Kidney (tissue), 14 donors: Measurements from ENCODE around the gene FAM117B. TPM values are rescaled to one million over a fixed set of nuclear protein-coding genes. Genes with fewer than 3 reads are reported as not detected.
"Not testable (repeated sequence)": the region's sequence is repeated elsewhere in the genome, so short reads cannot be mapped to it uniquely, and the experiment has no call there.

ENCODE experiments used
- DNase-seq, 5 donors: peaks; one replicate each; pipeline ENCODE4 v3.0.0-alpha.2; 2013 to 2020
- FAIRE-seq: peaks from 2 replicates; lab custom pipeline; 2012; peaks lifted over from hg19 to GRCh38; lab: Jason Lieb, UNC
- H3K27ac ChIP-seq, 2 donors: one replicate each; pipeline ENCODE4 v1.7.0; 2013; ENCODE audit warnings: low read depth in 2 of 2, low read length in 2 of 2, inconsistent platforms in 1 of 2
- H3K27me3 ChIP-seq: one replicate; pipeline ENCODE4 v1.7.1; 2013; ENCODE audit warnings: low read length, inconsistent platforms; ENCODE audit not compliant: control insufficient read depth, insufficient read depth
- H3K36me3 ChIP-seq, 3 donors: one replicate each; pipeline versions ENCODE4 v1.7.0 to v1.7.1; 2013; ENCODE audit warnings: low read length in 3 of 3, control low read depth in 1 of 3, inconsistent platforms in 1 of 3; ENCODE audit not compliant: insufficient read depth in 3 of 3, control insufficient read depth in 2 of 3
- H3K4me1 ChIP-seq, 3 donors: one replicate each; pipeline versions ENCODE4 v1.7.0 to v1.7.1; 2013; ENCODE audit warnings: low read length in 3 of 3, inconsistent platforms in 1 of 3, low read depth in 1 of 3; ENCODE audit not compliant: control insufficient read depth in 2 of 3, insufficient read depth in 2 of 3
- H3K4me3 ChIP-seq, 3 donors: one replicate each; pipeline versions ENCODE4 v1.7.0 to v1.8.1; 2013; ENCODE audit warnings: low read length in 3 of 3, control low read depth in 1 of 3, inconsistent platforms in 1 of 3
- H3K9ac ChIP-seq, 3 donors: one replicate each; pipeline versions ENCODE4 v1.7.0 to v1.7.1; 2013; ENCODE audit warnings: low read length in 3 of 3, control low read depth in 1 of 3, inconsistent platforms in 1 of 3
- H3K9me3 ChIP-seq, 3 donors: one replicate each; pipeline versions ENCODE4 v1.7.0 to v1.7.1; 2013; ENCODE audit warnings: low read length in 3 of 3, control low read depth in 1 of 3, inconsistent platforms in 1 of 3; ENCODE audit not compliant: control insufficient read depth in 2 of 3, insufficient read depth in 1 of 3
- CTCF ChIP-seq: IDR thresholded peaks from 3 replicates; pipeline ENCODE4 v1.5.1; 2012; ENCODE audit warnings: mild to moderate bottlenecking, moderate library complexity, borderline replicate concordance; ENCODE audit not compliant: insufficient read depth; ENCODE audit errors: extremely low read depth
- intact Hi-C: fragments of 100-400 bp; cut with DNase I; formaldehyde crosslinking; loops from one replicate; pipeline ENCODE4 v1.11.1; 2022
- polyA plus RNA-seq: library from polyadenylated mRNA; stranded (reverse); fragments of 350-450 nt; fragmentation: Illumina TruSeq; extraction: RNeasy Lipid Tissue Mini Kit (QIAGEN cat#74804); gene quantifications from one replicate; pipeline ENCODE4 v1.2.3, GENCODE V29; 2014; ENCODE audit warnings: low read depth, low replicate concordance; ENCODE audit not compliant: insufficient read depth
- total RNA-seq: library from RNA; stranded (reverse); fragmentation: NEBNext Ultra II Directional; extraction: Animal tissue kit (Norgen Biotek cat#: 25700); gene quantifications from one replicate; pipeline ENCODE4 v1.2.1, GENCODE V29; 2021
- donor health status: control.
- donor health status: control.
- donor health status: control.
- donor health status: control.
- donor health status: control.
- donor health status: DM: yes; HTN: yes; CAD: no.
- donor health status: Normal renal cell carcinoma (clear cell type).

Gene FAM117B
- total and polyA plus RNA-seq, 2 donors from 2014 or later: 4.1 to 14.8 TPM

GRCh38 chr2:202782940-202783558 lies 148.3 kb downstream of the FAM117B start:
- intact Hi-C loops: no loop called here
- DNase-seq (no peak), FAIRE-seq (no peak)
- Histone ChIP-seq H3K4me3 (no peak overlapping the region), H3K9me3 (no peaks in the 10 kb centered on the region), H3K27ac (no peak overlapping the region), H3K27me3 (no peaks in the 10 kb centered on the region), H3K4me1 (no peaks in the 10 kb centered on the region), H3K36me3 (peaks cover 0 to 6% (median 2%) of the 10 kb centered on the region in 3 donors), H3K9ac (no peak overlapping the region)
- no peak for TF ChIP-seq CTCF

- intact Hi-C loops: no loop called here
- Histone ChIP-seq H3K36me3 (no peaks in the 10 kb centered on the region), H3K9ac (no peak overlapping the region), H3K9me3 (no peaks in the 10 kb centered on the region), H3K27ac (no peak overlapping the region), H3K4me1 (no peaks in the 10 kb centered on the region), H3K27me3 (no peaks in the 10 kb centered on the region), H3K4me3 (no peak overlapping the region)
- DNase-seq (no peak), FAIRE-seq (no peak)
- TF ChIP-seq CTCF: no peak
Measured at GRCh38 chr2:202786842-202787241, 152.1 kb downstream of the FAM117B start.

- Histone ChIP-seq H3K9ac (no peak overlapping the region), H3K9me3 (no peaks in the 10 kb centered on the region), H3K27me3 (no peaks in the 10 kb centered on the region), H3K4me3 (no peak overlapping the region), H3K27ac (no peak overlapping the region), H3K36me3 (no peaks in the 10 kb centered on the region), H3K4me1 (no peaks in the 10 kb centered on the region)
- no peak for FAIRE-seq
- no peak for DNase-seq
- intact Hi-C loops: no loop called here
- TF ChIP-seq CTCF: no peak
Measured at GRCh38 chr2:202790676-202791075, 155.9 kb downstream of the FAM117B start.

- no peak overlapping the region for H3K9ac ChIP-seq
- no peak for DNase-seq
- H3K27me3 ChIP-seq: no peaks in the 10 kb centered on the region
- no peak for FAIRE-seq
- TF ChIP-seq CTCF: no peak
- no peak overlapping the region for H3K27ac ChIP-seq
- H3K36me3 ChIP-seq: peaks cover 0 to 5% (median 0%) of the 10 kb centered on the region in 3 donors
- H3K4me3 ChIP-seq: no peak overlapping the region
- H3K9me3 ChIP-seq: no peaks in the 10 kb centered on the region
- no peaks in the 10 kb centered on the region for H3K4me1 ChIP-seq
- intact Hi-C loops: no loop called here
Measured at GRCh38 chr2:202797944-202798343, 163.2 kb downstream of the FAM117B start.

GRCh38 chr2:202805911-202806310 lies 171.1 kb downstream of the FAM117B start:
- H3K9ac ChIP-seq, H3K27me3 ChIP-seq, H3K9me3 ChIP-seq, FAIRE-seq, H3K36me3 ChIP-seq, intact Hi-C loops, H3K4me3 ChIP-seq: not testable (repeated sequence)
- Histone ChIP-seq H3K27ac (peak overlapping the region; percentile 18 to 24), H3K4me1 (peaks cover 0 to 12% (median 5%) of the 10 kb centered on the region in 3 donors)
- DNase-seq: peak; percentile 53 to 79 (median 65)
